ENCODE data around the gene FBXL19.

FBXL19 gene

DNA sequence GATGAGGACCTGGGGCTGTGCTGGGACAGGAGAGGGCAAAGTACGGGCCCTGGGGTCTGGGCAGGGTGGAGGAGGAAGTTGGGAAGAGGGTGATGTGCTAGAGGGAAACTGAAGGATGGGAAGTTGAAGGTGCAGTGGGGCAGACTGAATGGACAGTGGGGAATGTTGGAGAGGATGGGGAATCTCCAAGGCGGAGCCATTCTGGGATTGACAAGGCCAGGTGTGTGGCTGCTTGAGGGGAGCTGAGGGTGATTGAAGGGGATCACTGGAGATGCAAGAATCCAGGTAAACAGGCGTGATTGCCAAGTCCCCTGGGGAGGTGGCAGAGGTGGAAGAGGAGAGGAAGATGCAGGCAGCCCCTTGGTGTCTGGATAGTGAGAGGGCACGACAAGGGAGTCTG lies 53.1 kb downstream of the FBXL19 start:
- DNase-seq (ENCODE audit: low spot score), result no peak
- TF ChIP-seq, protein P1, sequence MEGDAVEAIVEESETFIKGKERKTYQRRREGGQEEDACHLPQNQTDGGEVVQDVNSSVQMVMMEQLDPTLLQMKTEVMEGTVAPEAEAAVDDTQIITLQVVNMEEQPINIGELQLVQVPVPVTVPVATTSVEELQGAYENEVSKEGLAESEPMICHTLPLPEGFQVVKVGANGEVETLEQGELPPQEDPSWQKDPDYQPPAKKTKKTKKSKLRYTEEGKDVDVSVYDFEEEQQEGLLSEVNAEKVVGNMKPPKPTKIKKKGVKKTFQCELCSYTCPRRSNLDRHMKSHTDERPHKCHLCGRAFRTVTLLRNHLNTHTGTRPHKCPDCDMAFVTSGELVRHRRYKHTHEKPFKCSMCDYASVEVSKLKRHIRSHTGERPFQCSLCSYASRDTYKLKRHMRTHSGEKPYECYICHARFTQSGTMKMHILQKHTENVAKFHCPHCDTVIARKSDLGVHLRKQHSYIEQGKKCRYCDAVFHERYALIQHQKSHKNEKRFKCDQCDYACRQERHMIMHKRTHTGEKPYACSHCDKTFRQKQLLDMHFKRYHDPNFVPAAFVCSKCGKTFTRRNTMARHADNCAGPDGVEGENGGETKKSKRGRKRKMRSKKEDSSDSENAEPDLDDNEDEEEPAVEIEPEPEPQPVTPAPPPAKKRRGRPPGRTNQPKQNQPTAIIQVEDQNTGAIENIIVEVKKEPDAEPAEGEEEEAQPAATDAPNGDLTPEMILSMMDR (IDR thresholded peaks at IDR 0.05; ENCODE audit: extremely low read depth, missing control alignments), result no peak

DNA sequence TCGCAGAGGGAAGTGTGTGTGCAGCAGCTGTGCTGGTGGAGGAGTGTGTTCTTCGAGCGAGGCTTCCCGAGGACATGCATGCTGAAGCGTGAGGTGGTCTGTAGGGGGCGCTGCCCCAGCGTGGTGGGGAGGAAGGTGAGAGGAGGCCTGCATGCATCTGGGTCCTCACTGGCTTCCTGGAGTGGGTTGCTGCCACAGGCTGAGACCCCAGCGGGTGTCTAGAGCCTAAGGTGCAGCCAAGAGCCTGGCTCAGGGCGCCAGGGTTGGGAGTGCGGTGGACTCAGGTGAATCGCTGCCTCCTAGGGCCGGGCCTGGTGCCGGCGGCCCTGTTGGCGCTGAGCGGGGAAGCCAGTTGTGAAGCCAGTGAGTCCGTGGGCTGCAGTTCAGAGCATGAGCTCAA lies 54.1 kb downstream of the FBXL19 start:
- TF ChIP-seq, protein P1 (IDR thresholded peaks at IDR 0.05; ENCODE audit: extremely low read depth, missing control alignments), result no peak
- no peak for DNase-seq (ENCODE audit: low spot score)

DNA sequence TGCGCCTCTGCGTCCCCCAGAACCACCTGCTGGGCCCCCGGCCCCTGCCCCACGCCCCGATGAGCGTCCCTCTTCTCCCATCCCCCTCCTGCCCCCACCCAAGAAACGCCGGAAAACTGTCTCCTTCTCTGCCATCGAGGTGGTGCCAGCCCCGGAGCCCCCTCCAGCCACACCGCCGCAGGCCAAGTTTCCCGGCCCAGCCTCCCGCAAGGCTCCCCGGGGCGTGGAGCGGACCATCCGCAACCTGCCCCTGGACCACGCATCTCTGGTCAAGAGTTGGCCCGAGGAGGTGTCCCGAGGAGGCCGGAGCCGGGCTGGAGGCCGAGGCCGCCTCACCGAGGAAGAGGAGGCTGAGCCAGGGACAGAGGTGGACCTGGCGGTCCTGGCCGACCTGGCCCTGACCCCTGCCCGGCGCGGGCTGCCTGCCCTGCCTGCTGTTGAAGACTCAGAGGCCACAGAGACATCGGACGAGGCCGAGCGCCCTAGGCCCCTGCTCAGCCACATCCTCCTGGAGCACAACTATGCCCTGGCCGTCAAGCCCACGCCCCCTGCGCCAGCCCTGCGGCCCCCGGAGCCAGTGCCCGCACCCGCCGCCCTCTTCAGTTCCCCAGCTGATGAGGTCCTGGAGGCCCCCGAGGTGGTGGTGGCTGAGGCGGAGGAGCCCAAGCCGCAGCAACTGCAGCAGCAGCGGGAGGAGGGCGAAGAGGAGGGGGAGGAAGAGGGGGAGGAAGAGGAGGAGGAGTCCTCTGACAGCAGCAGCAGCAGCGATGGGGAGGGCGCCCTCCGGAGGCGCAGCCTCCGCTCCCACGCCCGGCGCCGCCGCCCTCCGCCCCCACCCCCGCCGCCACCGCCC lies 56.0 kb downstream of the FBXL19 start:
- no peak for DNase-seq (ENCODE audit: low spot score)
- TF ChIP-seq, protein P1 (IDR thresholded peaks at IDR 0.05; ENCODE audit: extremely low read depth, missing control alignments), result no peak

DNA sequence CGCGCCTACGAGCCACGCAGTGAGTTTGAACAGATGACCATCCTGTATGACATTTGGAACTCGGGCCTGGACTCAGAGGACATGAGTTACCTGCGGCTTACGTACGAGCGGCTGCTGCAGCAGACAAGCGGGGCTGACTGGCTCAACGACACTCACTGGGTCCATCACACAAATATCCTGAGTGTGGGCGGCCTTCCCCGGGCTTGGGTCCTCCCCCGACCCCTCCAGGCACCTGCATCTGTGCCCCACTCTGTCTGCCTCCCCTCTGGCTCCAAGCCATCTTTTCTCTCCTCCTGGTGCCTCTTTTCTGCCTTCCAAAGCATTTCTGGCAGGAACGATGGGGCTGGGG lies 56.6 kb downstream of the FBXL19 start:
- DNase-seq (ENCODE audit: low spot score), result no peak
- TF ChIP-seq, protein P1 (IDR thresholded peaks at IDR 0.05; ENCODE audit: extremely low read depth, missing control alignments), result no peak

DNA sequence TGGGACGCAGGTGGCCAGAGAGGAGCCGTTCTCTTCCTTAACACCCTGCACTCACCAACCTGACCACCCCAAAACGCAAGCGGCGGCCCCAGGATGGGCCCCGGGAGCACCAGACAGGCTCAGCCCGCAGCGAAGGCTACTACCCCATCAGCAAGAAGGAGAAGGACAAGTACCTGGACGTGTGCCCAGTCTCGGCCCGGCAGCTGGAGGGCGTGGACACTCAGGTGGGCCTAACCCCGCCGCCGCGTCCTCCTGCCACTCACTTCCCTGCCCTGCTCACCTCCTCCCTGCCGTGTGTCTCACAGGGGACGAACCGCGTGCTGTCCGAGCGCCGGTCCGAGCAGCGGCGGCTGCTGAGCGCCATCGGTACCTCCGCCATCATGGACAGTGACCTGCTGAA lies 57.1 kb downstream of the FBXL19 start:
- TF ChIP-seq, protein P1 (IDR thresholded peaks at IDR 0.05; ENCODE audit: extremely low read depth, missing control alignments), result no peak
- DNase-seq (ENCODE audit: low spot score), result no peak

DNA sequence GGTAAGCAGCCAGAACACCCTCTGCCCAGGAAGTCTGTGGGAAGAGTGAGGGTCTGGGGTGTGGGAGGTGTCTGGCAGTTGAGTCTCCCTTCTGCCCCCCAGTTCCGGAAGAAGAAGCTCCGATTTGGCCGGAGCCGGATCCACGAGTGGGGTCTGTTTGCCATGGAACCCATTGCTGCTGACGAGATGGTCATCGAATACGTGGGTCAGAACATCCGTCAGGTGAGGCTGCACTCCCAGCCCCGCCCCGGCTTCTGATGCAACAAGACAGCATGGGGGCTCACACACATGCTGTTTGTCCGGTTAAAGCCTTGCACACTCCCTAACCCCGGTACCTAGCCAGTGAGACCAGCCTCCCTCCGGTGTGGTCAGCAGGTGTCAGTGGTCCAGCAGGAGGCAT lies 57.6 kb downstream of the FBXL19 start:
- no peak for DNase-seq (ENCODE audit: low spot score)
- TF ChIP-seq, protein P1 (IDR thresholded peaks at IDR 0.05; ENCODE audit: extremely low read depth, missing control alignments), result no peak

DNA sequence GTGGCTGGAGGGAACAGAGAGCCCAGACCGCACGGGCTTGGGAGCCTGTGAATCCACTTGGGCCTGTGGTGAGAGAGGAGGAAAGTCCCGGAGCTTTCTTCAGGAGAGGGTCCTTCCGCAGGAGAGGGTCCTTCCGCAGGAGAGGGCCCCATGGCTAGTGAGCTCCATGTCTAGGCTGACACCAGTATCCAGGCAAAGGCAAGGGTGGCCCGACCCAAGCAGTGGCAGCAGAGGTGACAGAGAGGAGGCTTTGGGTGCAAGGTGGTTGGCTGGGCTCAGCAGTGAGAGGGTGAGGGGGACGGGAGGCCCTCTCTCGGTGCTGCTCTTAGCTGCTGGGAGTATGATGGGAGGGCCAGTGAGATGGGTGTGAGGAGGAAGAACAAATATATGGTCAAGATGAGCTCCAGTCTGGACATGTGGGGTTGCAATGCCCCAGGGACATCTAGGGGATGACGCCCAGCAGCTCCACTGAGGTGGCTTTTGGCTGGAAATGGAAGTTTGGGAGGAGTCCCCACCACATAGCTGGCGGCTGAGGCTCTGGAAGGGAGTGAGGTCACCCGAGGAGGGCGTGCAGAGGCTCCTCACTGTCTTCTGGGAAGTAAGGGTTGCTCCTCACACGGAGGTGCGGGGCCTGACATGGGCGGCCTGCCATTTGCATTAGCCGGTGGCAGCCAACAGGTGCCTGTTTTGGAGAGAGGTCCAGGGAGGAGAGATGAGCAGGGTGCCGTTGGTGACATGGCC lies 59.3 kb downstream of the FBXL19 start:
- DNase-seq (ENCODE audit: low spot score), result no peak
- TF ChIP-seq, protein P1 (IDR thresholded peaks at IDR 0.05; ENCODE audit: extremely low read depth, missing control alignments), result no peak
